GM18907 (cell line): ENCODE data around the gene KDM6A.
"Not testable (repeated sequence)": the region's sequence is repeated elsewhere in the genome, so short reads cannot be mapped to it uniquely, and the experiment has no call there.

Experiments used
- ATAC-seq: cut with Tn5 transposase; IDR thresholded peaks from one replicate; pipeline ENCODE4 v1.9.1; 2021; ENCODE audit warnings: mild to moderate bottlenecking, moderate library complexity; ENCODE audit not compliant: unreplicated experiment

Gene KDM6A

DNA sequence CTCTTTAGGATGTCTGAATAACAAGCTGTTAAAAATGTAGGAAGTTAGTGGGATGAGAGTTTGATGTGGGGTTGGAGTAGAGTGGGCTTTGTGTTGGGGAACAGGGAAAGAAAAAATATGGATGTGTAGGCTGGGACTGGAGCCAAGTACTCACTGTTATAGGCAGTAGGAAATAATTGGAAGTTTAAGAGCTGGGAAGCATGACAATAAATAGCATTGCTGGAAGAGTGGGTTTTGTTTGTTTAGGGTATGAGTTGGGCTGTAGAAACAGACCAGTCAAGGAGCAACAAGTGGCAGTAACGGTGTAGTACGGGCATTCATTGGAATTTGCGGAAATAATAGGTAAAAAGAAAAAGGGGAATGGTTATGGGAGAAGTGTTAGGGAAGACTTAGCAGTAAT is 81.6 kb downstream of the KDM6A start:
- no peak for ATAC-seq

DNA sequence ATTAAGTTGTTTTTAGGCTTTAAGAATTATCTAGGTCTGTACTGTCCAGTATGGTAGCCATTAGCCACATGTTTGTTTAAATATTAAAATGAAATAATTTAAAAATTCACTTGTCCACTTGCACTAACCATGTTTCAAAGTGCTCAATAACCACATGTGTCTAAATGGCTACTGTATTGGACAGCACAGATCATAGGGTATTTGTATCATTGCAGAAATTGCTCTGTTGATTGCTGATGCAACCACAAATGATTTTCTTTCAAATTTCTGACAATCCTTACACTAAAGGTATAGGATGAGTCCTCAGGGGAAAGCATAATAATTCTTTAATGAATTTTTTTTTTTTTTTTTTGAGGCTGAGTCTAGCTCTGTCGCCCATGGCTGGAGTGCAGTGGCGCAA is 84.9 kb downstream of the KDM6A start:
- ATAC-seq: no peak

DNA sequence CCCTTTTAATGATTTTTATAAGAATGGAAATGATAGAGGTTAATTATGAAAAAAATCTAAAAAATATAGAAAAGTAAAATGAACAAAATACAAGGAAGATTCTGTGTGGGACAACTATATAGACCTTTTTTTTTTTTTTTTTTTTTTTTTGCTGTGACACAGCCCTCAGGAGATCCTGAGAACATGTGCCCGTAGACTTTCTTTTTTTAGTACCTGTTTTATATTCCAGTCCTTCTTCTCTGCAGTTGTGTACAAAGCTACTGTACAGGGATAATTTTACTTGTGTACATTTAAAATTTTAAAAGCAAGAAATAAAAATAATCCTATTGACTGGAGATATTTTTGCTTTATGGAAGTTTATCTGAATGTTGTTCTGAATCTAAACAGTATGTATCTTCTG is 85.5 kb downstream of the KDM6A start:
- ATAC-seq: no peak

DNA sequence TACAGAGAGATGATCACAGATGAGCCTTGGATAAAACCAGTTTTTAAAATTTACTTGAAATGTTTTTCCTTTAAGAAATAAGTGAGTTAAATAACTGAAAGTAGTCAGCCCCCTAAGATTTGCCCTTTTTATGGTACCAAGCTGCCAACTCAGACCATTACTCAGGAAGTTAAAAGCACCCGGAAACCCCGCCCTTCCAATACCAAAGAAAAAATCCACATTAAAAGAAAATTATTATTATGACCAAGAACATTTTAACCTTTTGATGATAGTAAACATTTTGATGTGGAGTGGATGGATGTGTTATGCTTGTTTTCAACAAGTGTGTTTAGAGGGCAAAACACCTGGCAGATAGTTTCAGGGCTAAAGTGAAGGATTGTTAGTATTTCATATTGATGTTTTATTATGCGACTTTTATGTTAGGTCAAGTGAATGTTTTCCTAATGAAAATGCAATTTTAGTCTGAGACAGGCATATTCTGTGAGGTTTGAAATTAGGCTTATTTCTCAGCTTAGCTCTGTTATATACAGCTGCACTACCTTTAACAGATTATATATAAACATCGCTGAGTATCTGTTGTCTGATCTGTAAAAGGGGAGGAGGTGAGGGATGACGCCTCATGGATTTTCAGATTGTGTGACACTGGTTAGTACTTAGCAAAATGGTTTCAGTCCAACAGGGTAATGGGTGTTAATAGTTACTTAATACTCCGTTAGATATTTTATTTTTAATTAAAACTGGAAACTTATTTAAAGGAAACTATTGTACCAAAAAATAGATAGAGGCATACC is 89.0 kb downstream of the KDM6A start:
- ATAC-seq: no peak

DNA sequence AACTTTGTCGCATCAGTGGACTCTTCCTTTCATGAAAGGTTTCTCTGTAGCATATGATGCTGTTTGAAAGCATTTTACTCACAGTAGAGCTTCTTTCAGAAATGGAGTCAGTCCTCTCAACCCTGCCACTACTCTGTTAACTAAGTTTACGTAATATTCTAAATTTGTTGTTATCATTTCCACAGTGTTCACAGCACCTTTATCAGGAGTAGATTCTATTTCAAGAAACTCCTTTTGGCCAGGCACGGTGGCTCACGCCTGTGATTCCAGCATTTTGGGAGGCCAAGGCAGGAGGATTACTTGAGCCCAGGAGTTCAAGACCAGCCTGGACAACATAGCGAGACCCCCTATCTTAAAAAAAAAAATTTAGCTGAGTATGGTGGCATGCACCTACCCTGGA is 90.0 kb downstream of the KDM6A start:
- no peak for ATAC-seq

DNA sequence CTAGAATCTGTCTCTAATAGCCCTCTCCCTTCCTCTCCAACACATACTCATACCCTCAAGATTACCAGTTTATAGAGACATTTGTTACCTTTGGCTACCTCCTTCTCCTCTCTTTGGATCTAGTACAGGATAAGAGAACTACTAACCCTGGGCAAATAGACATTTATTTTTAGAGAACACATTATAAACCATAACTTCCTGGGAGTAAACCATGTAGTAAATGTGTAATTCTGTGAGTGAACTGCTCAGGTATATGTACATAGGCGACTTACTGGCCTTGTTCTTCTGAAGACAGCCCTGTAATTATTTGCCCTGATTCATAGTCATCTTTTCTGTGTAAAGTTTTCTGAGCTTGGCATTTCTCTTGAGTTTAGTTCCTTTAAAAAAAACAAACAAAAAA is 94.2 kb downstream of the KDM6A start:
- ATAC-seq: no peak

DNA sequence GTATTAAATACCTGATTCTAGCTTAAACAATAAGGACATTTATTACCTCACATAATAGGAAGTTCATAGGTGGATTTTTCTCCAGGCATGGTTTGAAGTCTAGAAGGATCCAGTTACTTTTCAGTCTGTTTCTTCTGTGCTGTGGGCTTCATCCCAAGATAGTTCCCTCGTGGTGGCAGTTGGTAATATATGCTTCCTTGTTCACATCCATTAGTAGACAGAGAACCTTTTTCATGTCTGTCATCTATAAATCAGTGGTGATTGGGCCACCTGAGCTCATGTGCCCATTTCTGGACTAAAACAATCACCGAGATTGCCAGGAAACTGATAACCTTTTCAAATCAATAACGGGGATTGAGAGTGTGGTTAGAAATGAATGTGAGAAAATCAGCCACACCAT is 97.7 kb downstream of the KDM6A start:
- no peak for ATAC-seq

DNA sequence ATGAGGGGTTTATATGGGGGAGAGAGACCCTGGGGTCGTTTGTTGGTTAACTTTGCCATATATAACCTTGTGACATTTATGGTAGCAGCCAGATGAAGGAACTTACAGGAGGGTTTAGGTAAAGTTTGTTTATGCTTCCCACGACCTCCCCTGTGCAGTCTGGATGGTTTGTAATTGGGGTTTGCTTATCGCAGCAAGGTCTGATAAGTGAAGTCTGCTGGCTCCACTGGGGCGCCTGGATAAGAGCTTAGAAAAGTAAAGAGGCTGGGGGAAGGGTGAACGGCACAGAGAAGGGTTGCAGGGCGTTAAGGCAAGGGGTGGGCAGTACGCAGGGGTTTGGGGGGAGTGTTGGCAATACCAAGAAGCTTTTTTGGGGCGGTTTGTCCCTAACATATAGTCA is 98.7 kb downstream of the KDM6A start:
- no peak for ATAC-seq

DNA sequence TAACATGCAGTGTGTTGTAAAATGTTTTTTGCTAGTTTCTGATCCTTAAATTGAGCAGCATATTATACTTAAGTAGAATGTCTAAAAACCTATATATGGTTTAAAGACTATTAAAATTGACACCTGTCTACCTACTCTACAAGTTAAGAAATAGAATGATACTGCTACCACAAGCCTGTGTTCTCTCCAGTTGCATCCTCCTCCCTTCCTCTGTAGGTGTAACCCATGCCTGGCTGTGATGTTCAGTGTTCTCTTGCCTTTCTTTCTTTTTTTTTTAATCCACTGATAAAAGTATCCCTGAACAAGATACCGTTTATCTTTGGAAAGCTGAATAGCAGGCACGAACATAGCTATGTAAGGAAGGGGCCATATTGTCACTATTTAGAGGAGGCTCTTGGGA is 99.1 kb downstream of the KDM6A start:
- ATAC-seq: no peak

DNA sequence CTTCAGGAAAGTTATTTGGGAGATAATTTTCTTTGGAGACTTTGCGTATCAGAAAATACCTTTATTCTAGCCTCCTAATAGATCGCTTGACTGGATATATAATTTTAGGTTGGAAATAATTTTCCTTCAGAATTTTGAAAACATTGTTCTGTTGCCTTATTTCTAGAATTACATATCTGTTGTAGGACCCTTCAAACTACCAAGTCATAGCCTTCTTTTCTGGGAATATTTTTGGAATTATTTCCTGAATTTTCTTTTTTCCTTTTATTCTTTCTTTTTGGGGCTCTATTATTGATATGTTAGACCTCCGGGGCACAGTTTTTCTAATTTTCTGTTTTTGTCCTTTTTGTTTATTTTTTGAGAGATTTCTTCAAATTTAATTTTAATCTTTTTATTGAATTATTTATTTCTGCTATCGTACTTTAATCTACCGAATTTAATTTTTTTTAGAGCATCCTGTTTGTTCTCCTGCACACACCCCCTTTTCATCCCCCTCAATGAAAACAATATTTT is 100.5 kb downstream of the KDM6A start:
- ATAC-seq: no peak

DNA sequence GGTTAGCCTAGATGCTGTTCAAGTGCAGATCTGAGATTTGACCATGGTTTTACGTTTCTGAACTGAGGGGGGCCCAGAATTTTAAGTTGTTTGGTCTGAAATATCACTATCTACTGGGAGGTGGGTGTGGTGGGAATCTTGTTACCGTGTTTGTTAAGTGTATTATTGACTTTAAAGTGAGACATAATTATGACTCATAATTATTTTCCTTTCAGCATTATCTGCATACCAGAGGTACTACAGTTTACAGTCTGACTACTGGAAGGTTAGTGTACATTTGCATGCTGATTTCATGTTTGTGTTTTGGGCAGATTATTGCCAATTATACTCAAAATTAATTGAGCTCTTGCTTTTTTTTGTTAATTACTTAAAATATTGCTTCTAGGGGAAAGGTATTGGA is 101.5 kb downstream of the KDM6A start:
- no peak for ATAC-seq

DNA sequence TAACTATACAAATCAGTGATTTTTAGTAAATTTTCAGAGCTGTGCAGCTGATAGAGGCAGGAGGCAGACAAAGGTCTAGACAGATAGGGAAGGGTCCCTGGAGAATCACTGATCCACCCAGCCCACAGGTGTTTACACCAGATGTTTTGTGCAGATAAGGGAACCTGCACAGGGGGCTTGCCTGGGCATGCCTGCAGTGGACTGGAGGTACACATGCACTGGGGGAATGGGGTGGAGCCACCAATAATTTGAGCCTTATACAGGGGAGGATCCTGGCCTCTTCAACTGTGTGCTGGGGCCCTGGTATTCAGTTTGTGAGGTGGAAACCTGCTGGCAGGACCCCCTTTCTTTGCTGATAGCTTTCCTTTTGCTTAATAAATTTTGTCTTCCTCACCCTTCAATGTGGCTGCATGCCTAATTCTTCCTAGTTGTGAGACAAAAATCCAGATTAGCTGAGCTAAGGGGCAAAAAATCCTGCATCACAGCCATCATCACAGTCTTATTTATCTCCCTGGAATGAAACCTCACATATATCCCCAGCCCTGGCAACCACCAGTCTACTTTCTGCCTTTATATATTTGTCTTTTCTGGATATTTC is 102.8 kb downstream of the KDM6A start:
- ATAC-seq: no peak

DNA sequence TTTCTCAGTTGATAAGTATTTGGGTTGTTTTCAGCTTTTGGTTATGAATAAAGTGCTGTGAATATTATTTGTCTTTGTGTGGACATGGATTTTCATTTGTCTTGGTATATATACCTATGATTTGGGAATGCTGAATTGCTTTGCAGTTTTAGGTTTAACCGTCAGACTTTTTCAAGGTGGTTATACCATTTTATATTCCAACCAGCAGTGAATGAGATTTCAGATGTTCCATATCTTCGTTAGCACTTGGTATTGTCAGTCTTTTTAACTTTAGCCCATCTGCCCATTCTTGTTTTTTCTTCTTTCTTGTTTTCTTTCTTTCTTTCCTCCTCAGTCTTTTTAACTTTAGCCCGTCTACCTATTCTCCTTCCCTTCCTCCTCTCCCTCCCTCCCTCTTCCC is 106.0 kb downstream of the KDM6A start:
- ATAC-seq: no peak

DNA sequence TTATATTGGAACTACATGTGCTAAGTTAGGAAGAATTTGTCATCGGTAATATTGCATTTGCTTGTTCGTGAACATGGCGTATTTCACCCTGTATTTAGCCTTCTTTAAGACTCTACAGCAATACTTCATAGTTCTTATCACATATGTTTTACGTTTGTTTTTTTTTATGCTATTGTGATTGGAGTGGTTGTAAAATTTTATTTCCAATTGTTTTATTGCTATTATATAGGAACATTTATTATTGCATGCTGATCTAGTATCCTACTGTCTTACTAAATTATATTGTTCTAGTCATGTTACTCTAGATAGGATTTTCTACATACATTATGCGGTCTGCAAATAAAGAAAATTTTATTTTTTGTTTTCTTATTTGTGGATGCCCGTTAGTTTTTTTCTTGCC is 107.4 kb downstream of the KDM6A start:
- no peak for ATAC-seq

DNA sequence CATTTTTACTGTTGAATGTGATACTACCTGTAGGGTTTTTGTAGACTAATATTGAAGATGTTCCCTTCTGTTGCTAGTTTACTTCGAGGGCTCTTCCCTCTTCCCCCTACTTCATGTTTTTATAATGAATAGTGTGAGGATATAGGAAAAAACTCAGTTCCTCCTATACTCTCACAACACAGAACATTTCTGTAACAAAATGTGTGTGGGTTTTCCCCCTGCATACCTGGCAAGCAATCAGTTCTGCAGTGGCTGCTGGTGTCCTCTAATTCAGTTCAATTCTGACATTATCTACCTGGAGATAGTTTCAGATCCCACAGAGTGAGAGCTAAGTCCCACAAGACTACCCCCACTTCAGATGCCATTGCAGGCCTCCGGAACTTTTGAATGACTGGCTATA is 107.9 kb downstream of the KDM6A start:
- no peak for ATAC-seq

DNA sequence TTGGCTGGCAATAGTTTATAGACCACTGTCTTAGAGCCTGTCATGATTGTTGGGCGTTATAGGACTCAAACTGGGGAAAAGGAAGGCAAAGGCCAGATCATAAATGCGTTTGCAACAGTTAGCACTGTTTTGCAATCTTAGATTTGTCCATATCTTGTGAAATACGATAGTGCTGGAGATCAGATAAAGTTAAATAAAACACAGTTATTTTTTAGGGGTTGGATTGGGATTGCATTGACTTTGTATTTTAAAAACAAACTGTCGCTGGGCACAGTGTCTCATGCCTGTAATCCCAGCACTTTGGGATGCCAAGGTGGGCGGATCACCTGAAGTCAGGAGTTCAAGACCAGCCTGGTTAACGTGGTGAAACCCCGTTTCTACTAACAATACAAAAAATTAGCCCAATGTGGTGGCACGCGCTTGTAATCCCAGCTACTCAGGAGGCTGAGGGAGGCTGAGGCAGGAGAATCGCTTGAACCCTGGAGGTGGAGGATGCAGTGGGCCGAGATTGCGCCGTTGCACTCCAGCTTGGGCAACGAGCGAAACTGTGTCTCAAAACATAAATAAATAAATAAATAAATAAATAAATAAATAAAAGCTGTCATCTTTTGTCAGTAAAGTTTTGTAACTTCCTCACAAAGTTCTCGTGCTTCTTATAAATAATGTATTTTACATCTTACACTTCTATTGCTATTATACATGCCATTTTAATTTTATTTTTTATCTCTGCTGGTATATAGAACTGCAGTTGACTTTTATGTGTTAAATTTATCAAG is 117.2 kb downstream of the KDM6A start:
- no peak for ATAC-seq

DNA sequence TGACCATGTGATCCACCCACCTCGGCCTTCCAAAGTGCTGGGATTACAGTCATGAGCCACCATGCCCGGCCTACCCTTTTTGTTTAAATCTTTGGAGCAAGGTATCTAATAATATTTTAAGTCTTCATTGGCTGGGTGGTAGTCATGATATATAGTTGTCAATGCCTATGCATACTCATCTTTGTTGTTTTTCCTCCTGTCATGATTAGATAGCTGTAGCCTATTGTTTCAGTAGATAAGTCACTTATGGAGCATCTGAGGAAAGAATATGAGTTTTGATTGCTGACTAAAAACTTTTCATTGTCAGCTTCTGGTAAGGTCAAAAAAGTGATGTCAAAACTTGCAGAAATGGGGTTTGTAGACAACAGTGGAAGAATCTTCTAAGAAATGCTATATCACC is 119.8 kb downstream of the KDM6A start:
- ATAC-seq: no peak

DNA sequence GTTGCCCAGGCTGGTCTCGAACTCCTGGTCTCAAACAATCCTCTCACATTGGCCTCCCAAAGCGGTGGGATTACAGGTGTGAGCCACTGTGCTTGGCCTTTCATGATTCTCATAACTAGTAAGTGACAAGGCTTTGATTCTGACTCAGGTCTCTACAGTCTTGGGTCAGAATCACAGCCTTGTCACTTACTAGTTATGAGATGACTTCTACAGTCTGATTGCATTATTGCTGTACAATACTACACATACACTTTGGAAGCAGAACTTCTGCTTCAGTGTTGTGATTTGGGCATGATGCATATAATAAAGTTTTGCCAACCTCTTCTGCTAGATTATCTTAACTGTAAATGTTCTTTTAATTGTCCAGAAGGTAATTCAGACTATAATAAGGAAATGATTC is 123.3 kb downstream of the KDM6A start:
- ATAC-seq: no peak

DNA sequence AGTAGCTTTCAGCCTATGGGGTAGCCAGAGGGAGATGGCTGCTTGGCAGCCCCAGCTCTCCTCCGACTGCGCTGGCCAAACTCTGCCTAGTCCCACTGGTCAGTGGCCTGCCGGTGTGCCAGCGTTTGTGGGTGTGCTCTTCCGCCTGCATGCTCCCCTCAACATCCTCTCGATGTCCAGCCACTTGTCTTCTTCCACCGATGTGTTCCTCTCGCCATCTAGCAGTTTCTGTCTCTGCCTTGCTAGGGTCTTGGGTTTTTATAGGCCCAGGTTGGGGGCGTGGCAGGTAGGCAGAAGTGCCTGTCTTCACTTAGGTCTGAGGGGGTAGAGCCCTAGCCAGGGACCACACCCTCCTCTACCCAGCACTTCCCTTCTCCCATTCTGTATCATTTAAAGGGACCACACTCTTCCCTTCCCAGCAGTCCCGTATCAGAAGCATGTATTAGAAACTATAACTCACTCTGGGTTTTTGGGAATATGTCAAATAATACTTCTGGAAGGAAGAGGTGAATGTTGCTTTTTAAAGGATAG is 124.4 kb downstream of the KDM6A start:
- no peak for ATAC-seq

DNA sequence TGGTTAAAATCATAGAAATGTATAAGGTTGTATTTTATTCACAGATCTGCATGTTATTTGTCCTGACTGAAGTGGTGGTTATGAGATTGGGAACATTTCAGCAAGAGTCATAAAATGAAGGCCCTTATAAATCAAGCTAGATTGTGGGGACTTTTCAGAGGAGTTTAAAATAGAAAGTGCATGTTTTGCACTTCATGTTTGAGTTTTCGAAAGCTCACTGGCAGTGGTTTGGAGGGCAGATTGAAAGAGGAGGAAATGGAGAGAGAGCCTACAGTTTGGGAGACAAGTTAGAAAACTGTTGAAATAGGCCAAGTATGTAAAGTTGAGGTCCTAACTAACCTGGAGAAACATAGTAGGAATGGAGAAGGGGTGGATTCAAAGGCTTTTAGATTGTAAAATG is 124.9 kb downstream of the KDM6A start:
- ATAC-seq: peak; percentile 60

DNA sequence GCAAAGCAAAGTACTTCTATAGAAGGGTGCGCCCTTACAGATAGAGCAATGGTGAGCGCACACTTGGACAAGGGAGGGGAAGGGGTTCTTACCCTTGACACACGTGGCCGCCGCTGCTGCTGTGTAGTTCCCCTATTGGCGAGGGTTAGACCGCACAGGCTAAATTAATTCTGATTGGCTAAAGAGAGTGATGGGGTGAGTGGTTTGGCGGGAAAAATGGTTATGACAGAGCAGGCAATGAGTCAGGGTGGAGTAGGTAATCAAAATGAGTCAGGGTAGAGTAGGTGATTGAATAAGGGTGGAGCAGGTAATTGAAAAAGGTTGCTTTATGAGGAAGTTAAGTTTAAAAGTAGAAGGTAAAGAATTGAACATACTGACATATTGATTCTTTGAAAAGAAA is 126.2 kb downstream of the KDM6A start:
- not testable (repeated sequence) for ATAC-seq

DNA sequence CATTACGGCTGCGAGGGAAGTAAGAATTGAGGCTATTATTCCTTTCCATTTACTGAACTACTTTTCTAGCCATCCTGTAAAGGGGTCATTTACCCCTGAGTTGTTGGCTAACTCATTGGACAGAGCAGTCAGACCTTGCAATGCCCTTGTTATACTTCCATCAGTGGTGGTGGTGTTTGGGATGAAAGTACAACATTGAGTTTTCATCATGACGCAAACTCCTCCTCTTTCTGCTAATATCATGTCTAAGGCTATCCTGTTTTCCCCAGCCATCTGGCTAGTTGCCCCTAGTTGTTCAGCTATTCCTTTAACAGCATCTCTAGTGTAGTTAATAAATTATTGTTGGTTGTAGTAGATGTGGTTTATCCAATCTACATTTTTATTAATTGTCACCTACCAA is 126.9 kb downstream of the KDM6A start:
- not testable (repeated sequence) for ATAC-seq
